Measurements from ENCODE around the gene PATJ.

PATJ gene

DNA sequence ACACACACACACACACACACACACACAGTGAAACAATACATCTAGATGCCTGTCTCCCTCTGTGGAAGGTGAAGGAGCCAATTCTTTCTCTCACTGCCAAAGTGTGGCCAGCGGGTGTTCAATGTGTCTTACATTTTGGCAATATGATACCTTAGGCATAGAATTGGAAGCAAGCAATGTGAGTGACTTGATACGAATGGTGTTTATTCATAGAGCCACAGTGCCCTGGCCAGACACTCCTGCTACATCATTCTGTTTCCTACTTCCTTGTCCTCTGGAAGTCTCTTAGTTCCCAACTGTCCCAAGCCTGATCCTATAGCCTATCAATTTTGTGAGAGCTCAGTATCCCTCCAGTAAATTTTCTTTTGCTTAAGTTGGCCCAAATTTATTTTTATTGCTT is 282.4 kb downstream of the PATJ start:
- ATAC-seq: no peak
- TF ChIP-seq ZNF8 (CRISPR knock-in tag; IDR thresholded peaks at IDR 0.05) (no peak), RARB (CRISPR knock-in tag; IDR thresholded peaks at IDR 0.05) (no peak), ZC3H10 (CRISPR knock-in tag; IDR thresholded peaks at IDR 0.05) (no peak), ZFP30 (CRISPR knock-in tag; IDR thresholded peaks at IDR 0.05) (no peak), TOX (CRISPR knock-in tag; IDR thresholded peaks at IDR 0.05; ENCODE audit: borderline replicate concordance) (no peak), BACH2 (CRISPR knock-in tag; IDR thresholded peaks at IDR 0.05; ENCODE audit: borderline replicate concordance) (no peak), ISL1 (CRISPR knock-in tag; IDR thresholded peaks at IDR 0.05) (no peak), ESRRG (CRISPR knock-in tag; IDR thresholded peaks at IDR 0.05) (no peak), GLIS3 (CRISPR knock-in tag; IDR thresholded peaks at IDR 0.05) (no peak), CSDC2 (CRISPR knock-in tag; IDR thresholded peaks at IDR 0.05) (no peak), PPARA (CRISPR knock-in tag; IDR thresholded peaks at IDR 0.05; ENCODE audit: borderline replicate concordance) (no peak), SNAI2 (CRISPR knock-in tag; IDR thresholded peaks at IDR 0.05) (no peak), TCF4 (CRISPR knock-in tag; IDR thresholded peaks at IDR 0.05; ENCODE audit: borderline replicate concordance) (no peak), OSR1 (CRISPR knock-in tag; IDR thresholded peaks at IDR 0.05) (no peak)
- TF ChIP-seq, protein P1, sequence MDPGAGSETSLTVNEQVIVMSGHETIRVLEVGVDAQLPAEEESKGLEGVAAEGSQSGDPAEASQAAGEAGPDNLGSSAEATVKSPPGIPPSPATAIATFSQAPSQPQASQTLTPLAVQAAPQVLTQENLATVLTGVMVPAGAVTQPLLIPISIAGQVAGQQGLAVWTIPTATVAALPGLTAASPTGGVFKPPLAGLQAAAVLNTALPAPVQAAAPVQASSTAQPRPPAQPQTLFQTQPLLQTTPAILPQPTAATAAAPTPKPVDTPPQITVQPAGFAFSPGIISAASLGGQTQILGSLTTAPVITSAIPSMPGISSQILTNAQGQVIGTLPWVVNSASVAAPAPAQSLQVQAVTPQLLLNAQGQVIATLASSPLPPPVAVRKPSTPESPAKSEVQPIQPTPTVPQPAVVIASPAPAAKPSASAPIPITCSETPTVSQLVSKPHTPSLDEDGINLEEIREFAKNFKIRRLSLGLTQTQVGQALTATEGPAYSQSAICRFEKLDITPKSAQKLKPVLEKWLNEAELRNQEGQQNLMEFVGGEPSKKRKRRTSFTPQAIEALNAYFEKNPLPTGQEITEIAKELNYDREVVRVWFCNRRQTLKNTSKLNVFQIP (CRISPR knock-in tag; IDR thresholded peaks at IDR 0.05; ENCODE audit: borderline replicate concordance, low read depth): no peak
- TF ChIP-seq, protein P2, sequence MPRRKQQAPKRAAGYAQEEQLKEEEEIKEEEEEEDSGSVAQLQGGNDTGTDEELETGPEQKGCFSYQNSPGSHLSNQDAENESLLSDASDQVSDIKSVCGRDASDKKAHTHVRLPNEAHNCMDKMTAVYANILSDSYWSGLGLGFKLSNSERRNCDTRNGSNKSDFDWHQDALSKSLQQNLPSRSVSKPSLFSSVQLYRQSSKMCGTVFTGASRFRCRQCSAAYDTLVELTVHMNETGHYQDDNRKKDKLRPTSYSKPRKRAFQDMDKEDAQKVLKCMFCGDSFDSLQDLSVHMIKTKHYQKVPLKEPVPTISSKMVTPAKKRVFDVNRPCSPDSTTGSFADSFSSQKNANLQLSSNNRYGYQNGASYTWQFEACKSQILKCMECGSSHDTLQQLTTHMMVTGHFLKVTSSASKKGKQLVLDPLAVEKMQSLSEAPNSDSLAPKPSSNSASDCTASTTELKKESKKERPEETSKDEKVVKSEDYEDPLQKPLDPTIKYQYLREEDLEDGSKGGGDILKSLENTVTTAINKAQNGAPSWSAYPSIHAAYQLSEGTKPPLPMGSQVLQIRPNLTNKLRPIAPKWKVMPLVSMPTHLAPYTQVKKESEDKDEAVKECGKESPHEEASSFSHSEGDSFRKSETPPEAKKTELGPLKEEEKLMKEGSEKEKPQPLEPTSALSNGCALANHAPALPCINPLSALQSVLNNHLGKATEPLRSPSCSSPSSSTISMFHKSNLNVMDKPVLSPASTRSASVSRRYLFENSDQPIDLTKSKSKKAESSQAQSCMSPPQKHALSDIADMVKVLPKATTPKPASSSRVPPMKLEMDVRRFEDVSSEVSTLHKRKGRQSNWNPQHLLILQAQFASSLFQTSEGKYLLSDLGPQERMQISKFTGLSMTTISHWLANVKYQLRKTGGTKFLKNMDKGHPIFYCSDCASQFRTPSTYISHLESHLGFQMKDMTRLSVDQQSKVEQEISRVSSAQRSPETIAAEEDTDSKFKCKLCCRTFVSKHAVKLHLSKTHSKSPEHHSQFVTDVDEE (CRISPR knock-in tag; IDR thresholded peaks at IDR 0.05): no peak
- TF ChIP-seq, protein P3, sequence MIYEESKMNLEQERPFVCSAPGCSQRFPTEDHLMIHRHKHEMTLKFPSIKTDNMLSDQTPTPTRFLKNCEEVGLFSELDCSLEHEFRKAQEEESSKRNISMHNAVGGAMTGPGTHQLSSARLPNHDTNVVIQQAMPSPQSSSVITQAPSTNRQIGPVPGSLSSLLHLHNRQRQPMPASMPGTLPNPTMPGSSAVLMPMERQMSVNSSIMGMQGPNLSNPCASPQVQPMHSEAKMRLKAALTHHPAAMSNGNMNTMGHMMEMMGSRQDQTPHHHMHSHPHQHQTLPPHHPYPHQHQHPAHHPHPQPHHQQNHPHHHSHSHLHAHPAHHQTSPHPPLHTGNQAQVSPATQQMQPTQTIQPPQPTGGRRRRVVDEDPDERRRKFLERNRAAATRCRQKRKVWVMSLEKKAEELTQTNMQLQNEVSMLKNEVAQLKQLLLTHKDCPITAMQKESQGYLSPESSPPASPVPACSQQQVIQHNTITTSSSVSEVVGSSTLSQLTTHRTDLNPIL (CRISPR knock-in tag; IDR thresholded peaks at IDR 0.05; ENCODE audit: low read depth): no peak
- TF ChIP-seq, protein P4, sequence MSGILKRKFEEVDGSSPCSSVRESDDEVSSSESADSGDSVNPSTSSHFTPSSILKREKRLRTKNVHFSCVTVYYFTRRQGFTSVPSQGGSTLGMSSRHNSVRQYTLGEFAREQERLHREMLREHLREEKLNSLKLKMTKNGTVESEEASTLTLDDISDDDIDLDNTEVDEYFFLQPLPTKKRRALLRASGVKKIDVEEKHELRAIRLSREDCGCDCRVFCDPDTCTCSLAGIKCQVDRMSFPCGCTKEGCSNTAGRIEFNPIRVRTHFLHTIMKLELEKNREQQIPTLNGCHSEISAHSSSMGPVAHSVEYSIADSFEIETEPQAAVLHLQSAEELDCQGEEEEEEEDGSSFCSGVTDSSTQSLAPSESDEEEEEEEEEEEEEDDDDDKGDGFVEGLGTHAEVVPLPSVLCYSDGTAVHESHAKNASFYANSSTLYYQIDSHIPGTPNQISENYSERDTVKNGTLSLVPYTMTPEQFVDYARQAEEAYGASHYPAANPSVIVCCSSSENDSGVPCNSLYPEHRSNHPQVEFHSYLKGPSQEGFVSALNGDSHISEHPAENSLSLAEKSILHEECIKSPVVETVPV (CRISPR knock-in tag; IDR thresholded peaks at IDR 0.05): no peak

DNA sequence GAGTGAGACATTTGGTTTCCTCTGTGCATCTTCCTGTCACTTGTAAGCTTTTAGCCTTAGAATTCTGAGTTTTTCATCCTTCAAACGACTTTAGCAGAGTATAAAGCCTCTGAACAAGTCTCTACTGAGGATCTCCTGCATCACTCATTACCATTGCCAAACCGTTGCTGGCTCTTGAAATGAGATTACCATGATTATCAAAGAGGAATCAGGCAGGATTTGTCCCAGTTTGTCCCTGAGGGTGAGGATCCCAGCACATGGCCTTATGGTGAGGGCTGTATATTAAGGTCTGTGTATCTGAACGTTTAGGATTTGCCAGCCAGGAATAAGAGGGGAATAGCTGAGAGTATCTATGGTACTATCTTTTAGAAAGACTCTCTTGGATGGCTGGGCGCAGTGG is 282.9 kb downstream of the PATJ start:
- TF ChIP-seq, protein P3 (CRISPR knock-in tag; IDR thresholded peaks at IDR 0.05; ENCODE audit: low read depth): no peak
- TF ChIP-seq OSR1 (CRISPR knock-in tag; IDR thresholded peaks at IDR 0.05) (no peak), GLIS3 (CRISPR knock-in tag; IDR thresholded peaks at IDR 0.05) (no peak), SNAI2 (CRISPR knock-in tag; IDR thresholded peaks at IDR 0.05) (no peak), ZC3H10 (CRISPR knock-in tag; IDR thresholded peaks at IDR 0.05) (no peak), ZNF8 (CRISPR knock-in tag; IDR thresholded peaks at IDR 0.05) (no peak), BACH2 (CRISPR knock-in tag; IDR thresholded peaks at IDR 0.05; ENCODE audit: borderline replicate concordance) (no peak)
- TF ChIP-seq, protein P4 (CRISPR knock-in tag; IDR thresholded peaks at IDR 0.05): no peak
- ATAC-seq: no peak

DNA sequence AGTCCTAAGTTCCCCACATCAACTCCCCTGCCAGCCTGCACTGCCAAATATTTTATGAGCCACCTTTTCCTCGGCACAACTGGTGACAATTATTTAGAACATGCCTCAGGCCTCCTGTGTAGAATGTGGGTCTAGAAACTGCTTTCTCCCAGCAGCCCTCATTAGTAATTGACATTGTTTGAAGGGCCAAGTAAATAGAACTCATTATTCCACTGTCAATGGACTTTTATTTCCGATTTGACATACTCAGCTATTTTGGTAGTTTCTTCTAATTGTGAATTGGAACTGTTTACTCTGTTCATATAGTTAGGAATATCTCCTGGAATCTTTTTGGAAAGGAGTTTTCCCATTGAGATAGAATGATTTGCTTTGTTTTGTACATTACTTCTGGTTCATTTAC is 283.6 kb downstream of the PATJ start:
- TF ChIP-seq, protein P1 (CRISPR knock-in tag; IDR thresholded peaks at IDR 0.05; ENCODE audit: borderline replicate concordance, low read depth): no peak
- TF ChIP-seq OSR1 (CRISPR knock-in tag; IDR thresholded peaks at IDR 0.05) (no peak), CSDC2 (CRISPR knock-in tag; IDR thresholded peaks at IDR 0.05) (no peak), ZNF70 (CRISPR knock-in tag; IDR thresholded peaks at IDR 0.05) (no peak)

More for the DNA sequence above, 283.6 kb downstream of the PATJ start:
- no peak for ATAC-seq
